ENCODE results near the gene GFPT1. TPM values are rescaled to one million over a fixed set of nuclear protein-coding genes. Genes with fewer than 3 reads are reported as not detected.

The GFPT1 gene
- total RNA-seq, 2 donors from 2014 or later, result 45.6 to 53.1 TPM

GRCh38 chr2:69306822-69307578 is 80.0 kb downstream of the GFPT1 start:
- Histone ChIP-seq H3K4me1 (ENCODE audit: control insufficient read depth in 1 of 2, low read depth in 2 of 2) (peaks cover 24 to 63% of the 10 kb centered on the region in 2 donors), H3K27me3 (replicated peaks; ENCODE audit: insufficient read depth) (no peaks in the 10 kb centered on the region), H3K36me3 (no peaks in the 10 kb centered on the region), H3K27ac (peak overlapping the region; percentile 80 to 92), H3K4me3 (peak overlapping the region; percentile 83), H3K9me3 (no peaks in the 10 kb centered on the region)
- ATAC-seq (ENCODE audit: insufficient number of reproducible peaks, low FRiP score, low read depth), result peak; percentile 47
- peak; percentile 91 for TF ChIP-seq CTCF (IDR thresholded peaks at IDR 0.05)
- DNase-seq (ENCODE audit: low spot score), result peak; percentile 45

GRCh38 chr2:69306393-69306821 is 80.6 kb downstream of the GFPT1 start:
- ATAC-seq (ENCODE audit: insufficient number of reproducible peaks, low FRiP score, low read depth), result no peak
- DNase-seq (ENCODE audit: low spot score), result no peak
- Histone ChIP-seq H3K4me3 (peak overlapping the region; percentile 83), H3K36me3 (no peaks in the 10 kb centered on the region), H3K27ac (peak overlapping the region; percentile 80 to 92), H3K9me3 (no peaks in the 10 kb centered on the region), H3K4me1 (ENCODE audit: control insufficient read depth in 1 of 2, low read depth in 2 of 2) (peaks cover 24 to 58% of the 10 kb centered on the region in 2 donors), H3K27me3 (replicated peaks; ENCODE audit: insufficient read depth) (no peaks in the 10 kb centered on the region)
- no peak for TF ChIP-seq CTCF (IDR thresholded peaks at IDR 0.05)

- TF ChIP-seq CTCF (IDR thresholded peaks at IDR 0.05), result no peak
- H3K27me3 ChIP-seq (replicated peaks; ENCODE audit: insufficient read depth), result no peaks in the 10 kb centered on the region
- DNase-seq (ENCODE audit: low spot score), result no peak
- no peaks in the 10 kb centered on the region for H3K9me3 ChIP-seq
- H3K4me3 ChIP-seq, result peak overlapping the region; percentile 83
- no peaks in the 10 kb centered on the region for H3K36me3 ChIP-seq
- no peak for ATAC-seq (ENCODE audit: insufficient number of reproducible peaks, low FRiP score, low read depth)
- peaks cover 24 to 53% of the 10 kb centered on the region in 2 donors for H3K4me1 ChIP-seq (ENCODE audit: control insufficient read depth in 1 of 2, low read depth in 2 of 2)
- H3K27ac ChIP-seq, result peak overlapping the region; percentile 80 to 92
These were observed 81.2 kb downstream of the GFPT1 start for GRCh38 chr2:69305712-69306392.

GRCh38 chr2:69305166-69305565 is 81.9 kb downstream of the GFPT1 start:
- ATAC-seq (ENCODE audit: insufficient number of reproducible peaks, low FRiP score, low read depth) (no peak), DNase-seq (ENCODE audit: low spot score) (no peak)
- Histone ChIP-seq H3K9me3 (no peaks in the 10 kb centered on the region), H3K4me1 (ENCODE audit: control insufficient read depth in 1 of 2, low read depth in 2 of 2) (peaks cover 17 to 46% of the 10 kb centered on the region in 2 donors), H3K27me3 (replicated peaks; ENCODE audit: insufficient read depth) (no peaks in the 10 kb centered on the region), H3K36me3 (no peaks in the 10 kb centered on the region), H3K4me3 (no peak overlapping the region), H3K27ac (no peak overlapping the region)
- TF ChIP-seq CTCF (IDR thresholded peaks at IDR 0.05), result no peak

GRCh38 chr2:69304656-69305055 is 82.4 kb downstream of the GFPT1 start:
- no peak for TF ChIP-seq CTCF (IDR thresholded peaks at IDR 0.05)
- no peak overlapping the region for H3K27ac ChIP-seq
- no peaks in the 10 kb centered on the region for H3K27me3 ChIP-seq (replicated peaks; ENCODE audit: insufficient read depth)
- ATAC-seq (ENCODE audit: insufficient number of reproducible peaks, low FRiP score, low read depth), result no peak
- no peak for DNase-seq (ENCODE audit: low spot score)
- no peak overlapping the region for H3K4me3 ChIP-seq
- H3K9me3 ChIP-seq, result no peaks in the 10 kb centered on the region
- no peaks in the 10 kb centered on the region for H3K36me3 ChIP-seq
- peaks cover 14 to 41% of the 10 kb centered on the region in 2 donors for H3K4me1 ChIP-seq (ENCODE audit: control insufficient read depth in 1 of 2, low read depth in 2 of 2)
